Activated CD8-positive, alpha-beta T cell treated with anti-CD3 and anti-CD28 coated beads, Interleukin-2, amount 10 ng/mL, durations not matched to agents 7 days and 5 days (primary cell): ENCODE results near the gene CRADD. TPM values are rescaled to one million over a fixed set of nuclear protein-coding genes. Genes with fewer than 3 reads are reported as not detected.

ENCODE experiments used
- ATAC-seq: fragments of 150-1000 bp; cut with Tn5 transposase; one replicate; pipeline ENCODE4 v1.10.0; 2021; ENCODE audit warnings: moderate library complexity
- CTCF ChIA-PET: fragments of 350-600 bp; sonication (Branson Sonifier 250); formaldehyde crosslinking; loops from one replicate; lab custom pipeline; 2021; ENCODE audit warnings: antibody characterized with exemption; lab: Charles Lee
- POLR2A ChIA-PET: fragments of 350-600 bp; sonication (Branson Sonifier 250); formaldehyde crosslinking; loops from one replicate; lab custom pipeline; 2021; ENCODE audit warnings: antibody characterized with exemption; lab: Charles Lee
- DNase-seq: peaks from one replicate; pipeline ENCODE4 v3.0.0-alpha.2; 2020
- H3K27ac Mint-ChIP-seq: one replicate; pipeline ENCODE4 v1.8.0; 2021; ENCODE audit warnings: mild to moderate bottlenecking, mixed read lengths
- H3K27me3 Mint-ChIP-seq: one replicate; pipeline ENCODE4 v1.8.0; 2021; ENCODE audit warnings: low read depth, mixed read lengths
- H3K36me3 Mint-ChIP-seq: one replicate; pipeline ENCODE4 v1.8.0; 2021; ENCODE audit warnings: low read depth, mixed read lengths
- H3K4me1 Mint-ChIP-seq: one replicate; pipeline ENCODE4 v1.8.0; 2021; ENCODE audit warnings: low read depth, mixed read lengths
- H3K4me3 Mint-ChIP-seq: one replicate; pipeline ENCODE4 v1.8.0; 2021; ENCODE audit warnings: mild to moderate bottlenecking, mixed read lengths
- H3K9me3 Mint-ChIP-seq: one replicate; pipeline ENCODE4 v1.8.0; 2022; ENCODE audit warnings: mixed read lengths; ENCODE audit not compliant: insufficient read depth
- total RNA-seq, 2 experiments: library from RNA; stranded (reverse); gene quantifications; one replicate each; pipeline ENCODE4 v1.2.3, GENCODE V29; 2021

CRADD gene
- total RNA-seq, 2 experiments from 2014 or later: 10.8 to 14.6 TPM

GRCh38 chr12:93839064-93839463 lies 161.9 kb downstream of the CRADD start:
- no peak for ATAC-seq
- CTCF ChIA-PET: no interaction called here
- H3K27me3 Mint-ChIP-seq: no peaks in the 10 kb centered on the region
- H3K9me3 Mint-ChIP-seq: no peaks in the 10 kb centered on the region
- H3K4me1 Mint-ChIP-seq: no peaks in the 10 kb centered on the region
- no peak overlapping the region for H3K4me3 Mint-ChIP-seq
- POLR2A ChIA-PET: no interaction called here
- DNase-seq: no peak
- H3K36me3 Mint-ChIP-seq: no peaks in the 10 kb centered on the region
- no peak overlapping the region for H3K27ac Mint-ChIP-seq

GRCh38 chr12:93841671-93842070 lies 164.5 kb downstream of the CRADD start:
- Mint-ChIP-seq H3K9me3 (no peaks in the 10 kb centered on the region), H3K36me3 (peaks cover 5% of the 10 kb centered on the region), H3K4me3 (no peak overlapping the region), H3K27ac (no peak overlapping the region), H3K4me1 (peaks cover 4% of the 10 kb centered on the region), H3K27me3 (no peaks in the 10 kb centered on the region)
- ChIA-PET POLR2A (no interaction called here), CTCF (no interaction called here)
- DNase-seq: peak; percentile 1
- no peak for ATAC-seq

- Mint-ChIP-seq H3K4me3 (no peak overlapping the region), H3K36me3 (peaks cover 23% of the 10 kb centered on the region), H3K4me1 (peaks cover 27% of the 10 kb centered on the region), H3K27ac (no peak overlapping the region), H3K27me3 (no peaks in the 10 kb centered on the region), H3K9me3 (peaks cover 12% of the 10 kb centered on the region)
- CTCF ChIA-PET: no interaction called here
- POLR2A ChIA-PET: interaction anchor here (0.6 kb wide), 1 partner anchor 46 kb away, joined by 3 read pairs; no protein-coding TSS in a partner anchor
- DNase-seq: no peak
- no peak for ATAC-seq
Observed at GRCh38 chr12:93844164-93844784, 167.1 kb downstream of the CRADD start.

- H3K4me1 Mint-ChIP-seq: peaks cover 50% of the 10 kb centered on the region
Observed at GRCh38 chr12:93846936-93847516, 169.9 kb downstream of the CRADD start.

GRCh38 chr12:93847517-93848474 lies 170.6 kb downstream of the CRADD start:
- POLR2A ChIA-PET: interaction anchor here (1.4 kb wide), 1 partner anchor 52 kb away, joined by 3 read pairs; no protein-coding TSS in a partner anchor
- no peak overlapping the region for H3K4me3 Mint-ChIP-seq

More at GRCh38 chr12:93846936-93847516, 169.9 kb downstream of the CRADD start:
- ATAC-seq (no peak), DNase-seq (no peak)
- CTCF ChIA-PET: interaction anchor here (0.9 to 1.8 kb wide), 3 partner anchors 80 to 255 kb away, joined by 3 to 6 read pairs (median 4); no protein-coding TSS in a partner anchor
- Mint-ChIP-seq H3K4me3 (no peak overlapping the region), H3K27ac (no peak overlapping the region), H3K27me3 (no peaks in the 10 kb centered on the region), H3K9me3 (peaks cover 12% of the 10 kb centered on the region), H3K36me3 (peaks cover 31% of the 10 kb centered on the region)
- POLR2A ChIA-PET: interaction anchor here (1.4 kb wide), 1 partner anchor 53 kb away, joined by 3 read pairs; no protein-coding TSS in a partner anchor

GRCh38 chr12:93848523-93849101 lies 171.4 kb downstream of the CRADD start:
- ChIA-PET POLR2A (interaction anchor here (1.4 kb wide), 1 partner anchor 51 kb away, joined by 3 read pairs; no protein-coding TSS in a partner anchor), CTCF (interaction anchor here (0.7 to 1.8 kb wide), 4 partner anchors 82 to 254 kb away, joined by 3 to 6 read pairs (median 4); no protein-coding TSS in a partner anchor)
- Mint-ChIP-seq H3K36me3 (peaks cover 33% of the 10 kb centered on the region), H3K27me3 (peaks cover 5% of the 10 kb centered on the region), H3K4me1 (peaks cover 60% of the 10 kb centered on the region), H3K9me3 (peaks cover 12% of the 10 kb centered on the region), H3K4me3 (no peak overlapping the region), H3K27ac (peak overlapping the region; percentile 85)
- DNase-seq: no peak
- ATAC-seq: peak; percentile 35

More at GRCh38 chr12:93847517-93848474, 170.6 kb downstream of the CRADD start:
- DNase-seq: no peak
- Mint-ChIP-seq H3K36me3 (peaks cover 31% of the 10 kb centered on the region), H3K9me3 (peaks cover 12% of the 10 kb centered on the region), H3K27me3 (no peaks in the 10 kb centered on the region), H3K4me1 (peaks cover 56% of the 10 kb centered on the region), H3K27ac (peak overlapping the region; percentile 85)
- peak; percentile 40 for ATAC-seq
- CTCF ChIA-PET: interaction anchor here (0.6 to 1.8 kb wide), 5 partner anchors 81 to 1051 kb away, joined by 3 to 6 read pairs (median 4); no protein-coding TSS in a partner anchor

- Mint-ChIP-seq H3K4me3 (no peak overlapping the region), H3K27me3 (peaks cover 6% of the 10 kb centered on the region), H3K36me3 (peaks cover 33% of the 10 kb centered on the region), H3K4me1 (peaks cover 70% of the 10 kb centered on the region), H3K9me3 (peaks cover 12% of the 10 kb centered on the region), H3K27ac (no peak overlapping the region)
- CTCF ChIA-PET: interaction anchor here (2.6 kb wide), 1 partner anchor 83 kb away, joined by 7 read pairs; no protein-coding TSS in a partner anchor
- DNase-seq: no peak
- ATAC-seq: no peak
- POLR2A ChIA-PET: no interaction called here
Observed at GRCh38 chr12:93849946-93850345, 172.8 kb downstream of the CRADD start.

- Mint-ChIP-seq H3K27me3 (peaks cover 6% of the 10 kb centered on the region), H3K9me3 (peaks cover 12% of the 10 kb centered on the region), H3K36me3 (peaks cover 33% of the 10 kb centered on the region), H3K4me3 (peak overlapping the region; percentile 48), H3K4me1 (peaks cover 70% of the 10 kb centered on the region), H3K27ac (peak overlapping the region; percentile 92)
- DNase-seq (no peak), ATAC-seq (no peak)
- CTCF ChIA-PET: interaction anchor here (0.9 to 2.6 kb wide), 5 partner anchors 9 to 252 kb away, joined by 3 to 7 read pairs (median 7); no protein-coding TSS in a partner anchor
- POLR2A ChIA-PET: interaction anchor here (0.6 kb wide), 1 partner anchor 30 kb away, joined by 4 read pairs; no protein-coding TSS in a partner anchor
Observed at GRCh38 chr12:93850481-93851256, 173.5 kb downstream of the CRADD start.

GRCh38 chr12:93851257-93851671 lies 174.1 kb downstream of the CRADD start:
- ChIA-PET CTCF (interaction anchor here (0.9 to 2.6 kb wide), 5 partner anchors 9 to 251 kb away, joined by 3 to 7 read pairs (median 7); no protein-coding TSS in a partner anchor), POLR2A (no interaction called here)
- ATAC-seq (peak; percentile 74), DNase-seq (peak; percentile 86)
- Mint-ChIP-seq H3K27me3 (peaks cover 9% of the 10 kb centered on the region), H3K4me3 (peak overlapping the region; percentile 48), H3K9me3 (peaks cover 12% of the 10 kb centered on the region), H3K4me1 (peaks cover 69% of the 10 kb centered on the region), H3K36me3 (peaks cover 32% of the 10 kb centered on the region), H3K27ac (peak overlapping the region; percentile 92)

- ChIA-PET POLR2A (no interaction called here), CTCF (interaction anchor here (1.0 to 2.6 kb wide), 4 partner anchors 8 to 250 kb away, joined by 3 to 7 read pairs (median 7); no protein-coding TSS in a partner anchor)
- DNase-seq (no peak), ATAC-seq (no peak)
- Mint-ChIP-seq H3K27ac (no peak overlapping the region), H3K36me3 (peaks cover 30% of the 10 kb centered on the region), H3K4me3 (no peak overlapping the region), H3K4me1 (peaks cover 62% of the 10 kb centered on the region), H3K9me3 (peaks cover 12% of the 10 kb centered on the region), H3K27me3 (peaks cover 9% of the 10 kb centered on the region)
Observed at GRCh38 chr12:93852173-93852591, 175.0 kb downstream of the CRADD start.
